GDM1 (cell line): ENCODE data around the gene PDX1.

Source experiments
- DNase-seq: peaks from one replicate; lab custom pipeline; 2025; lab: John Stamatoyannopoulos, UW

Gene PDX1

GRCh38 chr13:27970382-27971235, 50.8 kb downstream of the PDX1 start:
- DNase-seq: no peak

- no peak for DNase-seq
These were observed 51.4 kb downstream of the PDX1 start for GRCh38 chr13:27971236-27971645.

DNA sequence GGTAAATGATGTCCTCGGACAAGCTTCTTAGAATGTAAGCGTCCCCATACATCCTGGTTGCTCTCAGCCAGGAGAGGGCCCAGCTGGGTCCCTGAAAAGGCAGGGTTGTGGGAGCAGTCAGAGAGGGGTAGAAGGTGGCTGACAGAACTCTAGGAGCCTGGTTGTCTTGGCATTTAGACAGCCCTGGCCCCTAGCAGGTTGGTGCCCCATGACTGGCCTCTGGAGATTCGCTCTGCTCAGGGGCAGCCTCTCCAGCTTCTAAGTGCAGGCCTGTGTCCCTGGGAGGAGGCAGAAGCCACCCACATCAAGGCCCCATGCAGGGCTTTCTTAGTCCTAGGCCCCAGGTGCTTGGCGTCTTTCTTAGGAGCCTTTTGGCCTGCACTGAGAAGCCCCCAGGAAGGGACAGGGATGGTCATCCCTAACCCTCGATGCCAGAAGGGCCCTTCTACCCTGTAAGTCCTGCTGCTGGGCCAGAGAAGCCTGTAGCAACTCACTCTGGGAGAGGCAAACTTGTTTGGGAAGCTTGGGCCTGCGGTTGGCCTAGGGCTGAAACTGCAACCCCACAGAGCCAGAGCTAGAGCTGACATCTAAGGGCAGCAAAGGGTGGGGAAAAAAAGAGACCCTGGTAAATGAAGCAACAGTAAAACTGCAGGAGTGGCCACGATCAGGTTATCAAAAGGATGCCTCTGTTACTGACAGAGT, 52.1 kb downstream of the PDX1 start:
- no peak for DNase-seq

GRCh38 chr13:27972478-27972820, 52.6 kb downstream of the PDX1 start:
- no peak for DNase-seq

DNA sequence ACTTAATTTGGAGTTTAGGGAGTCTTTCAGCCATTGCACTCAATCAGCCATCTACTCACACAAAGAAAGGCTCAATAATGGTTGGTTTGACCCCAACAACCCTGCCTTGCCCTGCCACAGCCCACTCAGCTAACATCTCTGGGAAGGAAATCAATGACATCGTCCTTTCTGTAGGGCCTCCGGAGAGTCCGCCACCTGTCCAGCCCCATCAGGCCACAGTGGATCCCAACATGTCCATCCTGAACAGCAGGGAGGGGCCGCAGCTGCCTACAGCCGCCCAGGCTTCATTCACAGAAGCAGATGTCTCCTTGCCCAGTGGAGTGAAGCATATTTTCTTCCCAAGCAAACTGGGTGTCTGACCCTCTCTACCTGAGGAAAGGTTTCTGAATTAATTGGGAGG, 53.5 kb downstream of the PDX1 start:
- DNase-seq: no peak

DNA sequence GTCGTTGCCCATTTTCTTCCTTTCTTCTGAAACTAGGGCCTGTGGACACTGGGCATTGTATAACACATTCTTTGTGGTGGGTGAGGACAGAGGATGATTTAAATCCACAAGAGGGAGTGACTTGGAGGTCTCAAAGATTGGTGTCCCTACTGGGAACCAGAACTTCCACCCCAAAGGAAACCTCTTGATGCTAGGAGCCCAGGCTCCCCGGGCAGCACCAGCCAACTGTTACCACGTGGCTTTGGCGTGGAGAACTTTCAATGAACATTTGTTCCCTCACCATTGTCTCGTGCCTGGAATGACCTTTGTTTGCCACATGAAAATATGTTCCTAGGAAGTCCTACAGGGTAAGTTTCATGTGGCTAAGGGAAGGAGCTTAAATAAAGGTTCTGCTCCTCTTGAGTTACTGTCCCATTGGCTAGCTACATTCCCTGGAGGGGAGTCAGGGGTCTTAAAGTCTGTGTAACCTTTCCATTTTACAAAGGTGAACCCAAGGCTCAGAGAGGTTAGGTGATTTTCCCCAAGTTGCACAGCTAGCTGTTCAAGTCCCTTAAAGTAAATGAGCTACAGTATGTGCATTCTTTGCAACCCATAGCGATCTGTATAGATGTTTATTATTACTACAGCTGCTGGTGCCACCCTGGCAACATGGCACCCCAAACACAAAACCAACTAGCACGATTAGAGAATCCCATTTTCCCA, 54.3 kb downstream of the PDX1 start:
- no peak for DNase-seq
